Inflammatory macrophage (primary cell): ENCODE data around the gene ABCA5.

Experiments used
- DNase-seq, 2 donors: peaks; one replicate each; pipeline ENCODE4 v3.0.0-alpha.2; 2020 to 2022

Gene ABCA5

GRCh38 chr17:69250641-69251040, 76.3 kb downstream of the ABCA5 start:
- no peak for DNase-seq

GRCh38 chr17:69246726-69247375, 80.1 kb downstream of the ABCA5 start:
- DNase-seq: peak; percentile 28 to 80

GRCh38 chr17:69246202-69246601, 80.7 kb downstream of the ABCA5 start:
- DNase-seq: no peak

- no peak for DNase-seq
Observed at GRCh38 chr17:69245617-69246016, 81.3 kb downstream of the ABCA5 start.

GRCh38 chr17:69239611-69240600, 87.0 kb downstream of the ABCA5 start:
- DNase-seq: no peak

GRCh38 chr17:69236946-69237345, 90.0 kb downstream of the ABCA5 start:
- no peak for DNase-seq

- DNase-seq: no peak
Observed at GRCh38 chr17:69236464-69236863, 90.5 kb downstream of the ABCA5 start.

- DNase-seq: peak; percentile 92 to 93
Observed at GRCh38 chr17:69235338-69236058, 91.4 kb downstream of the ABCA5 start.

GRCh38 chr17:69232650-69233049, 94.3 kb downstream of the ABCA5 start:
- DNase-seq: no peak

GRCh38 chr17:69231521-69231920, 95.4 kb downstream of the ABCA5 start:
- no peak for DNase-seq

- DNase-seq: no peak
Observed at GRCh38 chr17:69230939-69231338, 96.0 kb downstream of the ABCA5 start.

GRCh38 chr17:69228576-69228975, 98.4 kb downstream of the ABCA5 start, which contains the start of gene ABCA10:
Gene ABCA10, minus strand, starts transcription at chr17:69228824. Its CDS starts 3,466 bp downstream, at chr17:69225358.
- DNase-seq: no peak

- peak in 1 of 2 donors; percentile 24 for DNase-seq
Observed at GRCh38 chr17:69228018-69228417, 98.9 kb downstream of the ABCA5 start.

GRCh38 chr17:69227541-69227940, 99.4 kb downstream of the ABCA5 start:
- DNase-seq: peak; percentile 54 to 74

- DNase-seq: no peak
Observed at GRCh38 chr17:69223809-69224208, 103.1 kb downstream of the ABCA5 start.

- no peak for DNase-seq
Observed at GRCh38 chr17:69222707-69223258, 104.2 kb downstream of the ABCA5 start.

- DNase-seq: no peak
Observed at GRCh38 chr17:69220098-69220497, 106.8 kb downstream of the ABCA5 start.

- DNase-seq: no peak
Observed at GRCh38 chr17:69218986-69219385, 107.9 kb downstream of the ABCA5 start.

GRCh38 chr17:69213059-69213813, 113.7 kb downstream of the ABCA5 start:
- no peak for DNase-seq

- DNase-seq: no peak
Observed at GRCh38 chr17:69208640-69209039, 118.3 kb downstream of the ABCA5 start.

- peak; percentile 23 to 69 for DNase-seq
Observed at GRCh38 chr17:69207151-69207550, 119.8 kb downstream of the ABCA5 start.

GRCh38 chr17:69198238-69198637, 128.7 kb downstream of the ABCA5 start:
- DNase-seq: no peak
